Measurements from ENCODE around the gene INSR. TPM values are rescaled to one million over a fixed set of nuclear protein-coding genes. Genes with fewer than 3 reads are reported as not detected.

INSR gene
- total RNA-seq, 3 donors from 2014 or later (not counting 1 experiment from before 2014, with no cell fraction given), result 0.50 to 4.9 (median 2.0) TPM

- H3K4me1 ChIP-seq (ENCODE audit: control insufficient read depth, insufficient read depth, low read length), result peaks cover 10% of the 10 kb centered on the region
- H3K4me3 Mint-ChIP-seq, result no peak overlapping the region
- H3K36me3 Mint-ChIP-seq, result peaks cover 37% of the 10 kb centered on the region
- 98% methylated on average over 29 of the region's 29 CpGs for WGBS (ENCODE audit: insufficient coverage)
- H3K4me1 Mint-ChIP-seq, result peaks cover 0 to 6% of the 10 kb centered on the region in 2 donors
- ATAC-seq, result no peak
- peaks cover 7 to 13% of the 10 kb centered on the region in 2 donors for H3K9me3 Mint-ChIP-seq
- TF ChIP-seq CTCF (IDR thresholded peaks at IDR 0.05), result no peak
- no peaks in the 10 kb centered on the region for H3K27me3 ChIP-seq (ENCODE audit: control insufficient read depth, insufficient read depth, low read length)
- H3K9me3 ChIP-seq (ENCODE audit: control insufficient read depth, insufficient read depth, low read length), result peaks cover 19% of the 10 kb centered on the region
- intact Hi-C loops (cut with micrococcal nuclease), result no loop called here
- H3K36me3 ChIP-seq (ENCODE audit: control insufficient read depth, insufficient read depth, low read length), result peaks cover 70% of the 10 kb centered on the region
- no peaks in the 10 kb centered on the region for H3K27me3 Mint-ChIP-seq (ENCODE audit: low read depth in 2 of 2)
- no peak for DNase-seq
- no peak overlapping the region for H3K27ac ChIP-seq (ENCODE audit: low read length)
- no peak overlapping the region for H3K27ac Mint-ChIP-seq
- H3K4me3 ChIP-seq (ENCODE audit: low read length), result no peak overlapping the region
Measured at GRCh38 chr19:7074705-7075282, 219.4 kb downstream of the INSR start.

GRCh38 chr19:7072541-7072940 lies 221.7 kb downstream of the INSR start:
- peaks cover 15% of the 10 kb centered on the region for H3K4me1 ChIP-seq (ENCODE audit: control insufficient read depth, insufficient read depth, low read length)
- peaks cover 2 to 3% of the 10 kb centered on the region in 2 donors for H3K9me3 Mint-ChIP-seq
- DNase-seq, result no peak
- peaks cover 7% of the 10 kb centered on the region for H3K9me3 ChIP-seq (ENCODE audit: control insufficient read depth, insufficient read depth, low read length)
- intact Hi-C loops (cut with micrococcal nuclease), result no loop called here
- WGBS (ENCODE audit: insufficient coverage), result 99% methylated on average over 6 of the region's 6 CpGs
- no peak overlapping the region for H3K27ac Mint-ChIP-seq
- H3K27ac ChIP-seq (ENCODE audit: low read length), result no peak overlapping the region
- H3K27me3 Mint-ChIP-seq (ENCODE audit: low read depth in 2 of 2), result no peaks in the 10 kb centered on the region
- H3K4me3 Mint-ChIP-seq, result peak overlapping the region; percentile 5
- peaks cover 15% of the 10 kb centered on the region for H3K36me3 Mint-ChIP-seq
- TF ChIP-seq CTCF (IDR thresholded peaks at IDR 0.05), result no peak
- H3K27me3 ChIP-seq (ENCODE audit: control insufficient read depth, insufficient read depth, low read length), result no peaks in the 10 kb centered on the region
- ATAC-seq, result no peak
- peaks cover 49% of the 10 kb centered on the region for H3K36me3 ChIP-seq (ENCODE audit: control insufficient read depth, insufficient read depth, low read length)
- H3K4me1 Mint-ChIP-seq, result peaks cover 0 to 17% of the 10 kb centered on the region in 2 donors
- no peak overlapping the region for H3K4me3 ChIP-seq (ENCODE audit: low read length)

DNA sequence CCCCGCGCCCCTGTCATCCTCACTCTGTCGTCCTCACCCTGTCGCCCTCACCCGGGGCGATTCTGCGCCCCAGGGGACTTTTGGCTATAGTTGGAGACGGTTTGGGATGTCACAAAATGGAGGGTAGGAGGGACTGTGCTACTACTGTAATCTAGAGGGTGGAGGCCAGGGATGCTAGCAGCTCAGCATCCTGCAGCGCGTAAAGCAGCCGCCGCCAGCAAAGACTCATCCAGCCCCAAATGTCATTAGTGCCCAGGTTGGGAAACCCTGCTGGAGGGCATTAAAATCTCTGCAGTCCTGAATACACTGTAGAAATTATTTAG lies 224.3 kb downstream of the INSR start:
- Histone ChIP-seq H3K27ac (ENCODE audit: low read length) (peak overlapping the region; percentile 82), H3K9me3 (ENCODE audit: control insufficient read depth, insufficient read depth, low read length) (no peaks in the 10 kb centered on the region), H3K27me3 (ENCODE audit: control insufficient read depth, insufficient read depth, low read length) (no peaks in the 10 kb centered on the region), H3K36me3 (ENCODE audit: control insufficient read depth, insufficient read depth, low read length) (peaks cover 25% of the 10 kb centered on the region), H3K4me3 (ENCODE audit: low read length) (peak overlapping the region; percentile 87), H3K4me1 (ENCODE audit: control insufficient read depth, insufficient read depth, low read length) (peaks cover 15% of the 10 kb centered on the region)
- Mint-ChIP-seq H3K4me1 (peaks cover 0 to 17% of the 10 kb centered on the region in 2 donors), H3K36me3 (no peaks in the 10 kb centered on the region), H3K9me3 (peaks cover 0 to 2% of the 10 kb centered on the region in 2 donors), H3K4me3 (peak overlapping the region; percentile 96), H3K27ac (peak overlapping the region; percentile 94 to 95), H3K27me3 (ENCODE audit: low read depth in 2 of 2) (no peaks in the 10 kb centered on the region)
- TF ChIP-seq CTCF (IDR thresholded peaks at IDR 0.05), result no peak
- intact Hi-C loops (cut with micrococcal nuclease), result no loop called here
- ATAC-seq (peak; percentile 4 to 10 (median 5)), DNase-seq (no peak)
- under 1% methylated on average over 12 of the region's 12 CpGs for WGBS (ENCODE audit: insufficient coverage)

Measured in natural killer cell (primary cell).